Measurements from ENCODE around the gene GDF2. TPM values are rescaled to one million over a fixed set of nuclear protein-coding genes. Genes with fewer than 3 reads are reported as not detected.

GDF2 gene
- total RNA-seq, 1 donor from 2014 or later = not detected

GRCh38 chr10:47311193-47311931, 10.9 kb upstream of the GDF2 start:
- intact Hi-C loops (cut with micrococcal nuclease) = loop anchor here (10.0 kb wide), 1 partner anchor 147 kb away; no protein-coding TSS in a partner anchor

GRCh38 chr10:47311932-47312662, 10.2 kb upstream of the GDF2 start:
- intact Hi-C loops (cut with micrococcal nuclease) = loop anchor here (1.0 to 10.0 kb wide), 3 partner anchors 147 to 288 kb away; no protein-coding TSS in a partner anchor

GRCh38 chr10:47312663-47312995, 9.6 kb upstream of the GDF2 start:
- intact Hi-C loops (cut with micrococcal nuclease) = loop anchor here (1.0 to 10.0 kb wide), 3 partner anchors 148 to 288 kb away; no protein-coding TSS in a partner anchor

GRCh38 chr10:47314416-47314970, 7.8 kb upstream of the GDF2 start:
- intact Hi-C loops (cut with micrococcal nuclease) = loop anchor here (10.0 kb wide), 1 partner anchor 150 kb away; no protein-coding TSS in a partner anchor

GRCh38 chr10:47315421-47315820, 6.8 kb upstream of the GDF2 start:
- intact Hi-C loops (cut with micrococcal nuclease) = loop anchor here (10.0 kb wide), 1 partner anchor 151 kb away; no protein-coding TSS in a partner anchor

GRCh38 chr10:47316131-47316530, 6.1 kb upstream of the GDF2 start:
- intact Hi-C loops (cut with micrococcal nuclease) = loop anchor here (10.0 kb wide), 1 partner anchor 151 kb away; no protein-coding TSS in a partner anchor

GRCh38 chr10:47317251-47317650, 5.0 kb upstream of the GDF2 start:
- intact Hi-C loops (cut with micrococcal nuclease) = loop anchor here (10.0 kb wide), 1 partner anchor 152 kb away; no protein-coding TSS in a partner anchor

GRCh38 chr10:47318706-47319105, 3.5 kb upstream of the GDF2 start:
- intact Hi-C loops (cut with micrococcal nuclease) = loop anchor here (10.0 kb wide), 1 partner anchor 154 kb away; no protein-coding TSS in a partner anchor

- intact Hi-C loops (cut with micrococcal nuclease) = loop anchor here (10.0 kb wide), 1 partner anchor 155 kb away; no protein-coding TSS in a partner anchor
Observed at GRCh38 chr10:47319784-47320183, 2.5 kb upstream of the GDF2 start.

GRCh38 chr10:47320812-47321211, 1.4 kb upstream of the GDF2 start:
- intact Hi-C loops (cut with micrococcal nuclease) = no loop called here

- intact Hi-C loops (cut with micrococcal nuclease) = no loop called here
Observed at GRCh38 chr10:47321521-47322195, 596 bp upstream of the GDF2 start.

- intact Hi-C loops (cut with micrococcal nuclease) = no loop called here
Observed at GRCh38 chr10:47323087-47323486, 833 bp downstream of the GDF2 start.

- intact Hi-C loops (cut with micrococcal nuclease) = no loop called here
Observed at GRCh38 chr10:47323636-47324296, 1.5 kb downstream of the GDF2 start.

GRCh38 chr10:47325303-47326291, 3.3 kb downstream of the GDF2 start:
- intact Hi-C loops (cut with micrococcal nuclease) = no loop called here

- intact Hi-C loops (cut with micrococcal nuclease) = no loop called here
Observed at GRCh38 chr10:47326306-47326926, 4.2 kb downstream of the GDF2 start.

GRCh38 chr10:47326927-47327330, 4.7 kb downstream of the GDF2 start:
- intact Hi-C loops (cut with micrococcal nuclease) = no loop called here

- intact Hi-C loops (cut with micrococcal nuclease) = no loop called here
Observed at GRCh38 chr10:47329855-47330254, 7.6 kb downstream of the GDF2 start.

GRCh38 chr10:47330366-47330765, 8.1 kb downstream of the GDF2 start:
- intact Hi-C loops (cut with micrococcal nuclease) = no loop called here

GRCh38 chr10:47330804-47331203, 8.6 kb downstream of the GDF2 start:
- intact Hi-C loops (cut with micrococcal nuclease) = no loop called here

Measured in T-helper 2 cell treated with Interferon-gamma antibody and Interleukin-4, amounts not matched to agents 100 ng/mL and 5 ng/mL, for 36 hours (primary cell).